WTC11 (cell line): ENCODE data around the gene KXD1.

Source experiments
- ATF2 ChIP-seq: sonication (generic); formaldehyde crosslinking; IDR thresholded peaks from 2 replicates; pipeline ENCODE4 v1.8.1; 2022; ENCODE audit warnings: low read depth, missing genetic modification reagents, borderline replicate concordance
- CREB1 ChIP-seq: sonication (generic); formaldehyde crosslinking; IDR thresholded peaks from 2 replicates; pipeline ENCODE4 v1.8.0; 2023; ENCODE audit warnings: mild to moderate bottlenecking, missing genetic modification reagents
- CREM ChIP-seq: sonication (generic); formaldehyde crosslinking; IDR thresholded peaks from 2 replicates; pipeline ENCODE4 v1.8.1; 2022; ENCODE audit warnings: mild to moderate bottlenecking, missing genetic modification reagents, moderate library complexity
- CTCF ChIP-seq: fragments of 200-600 bp; IDR thresholded peaks from 2 replicates; pipeline ENCODE4 v1.8.0; 2022; ENCODE audit warnings: antibody characterized with exemption
- ELF4 ChIP-seq: sonication (generic); formaldehyde crosslinking; IDR thresholded peaks from 2 replicates; pipeline ENCODE4 v1.8.1; 2022; ENCODE audit warnings: low read depth, mild to moderate bottlenecking, moderate library complexity, missing genetic modification reagents
- IRF2 ChIP-seq: sonication (generic); formaldehyde crosslinking; IDR thresholded peaks from 2 replicates; pipeline ENCODE4 v1.8.0; 2022; ENCODE audit warnings: low read depth, missing genetic modification reagents, borderline replicate concordance
- JUN ChIP-seq: sonication (generic); formaldehyde crosslinking; IDR thresholded peaks from 2 replicates; pipeline ENCODE4 v1.8.0; 2023; ENCODE audit warnings: mild to moderate bottlenecking, missing genetic modification reagents
- NFATC4 ChIP-seq: fragments of 250-450 bp; sonication (Bioruptor Pico); IDR thresholded peaks from 2 replicates; pipeline ENCODE4 v1.9.0; 2021; ENCODE audit warnings: mild to moderate bottlenecking
- NFE2L1 ChIP-seq: sonication (generic); formaldehyde crosslinking; IDR thresholded peaks from 2 replicates; pipeline ENCODE4 v1.8.1; 2023; ENCODE audit warnings: missing genetic modification reagents
- NR1H2 ChIP-seq: sonication (generic); formaldehyde crosslinking; IDR thresholded peaks from 2 replicates; pipeline ENCODE4 v1.9.0; 2021; ENCODE audit warnings: mild to moderate bottlenecking, moderate library complexity, missing genetic modification reagents

DNA sequence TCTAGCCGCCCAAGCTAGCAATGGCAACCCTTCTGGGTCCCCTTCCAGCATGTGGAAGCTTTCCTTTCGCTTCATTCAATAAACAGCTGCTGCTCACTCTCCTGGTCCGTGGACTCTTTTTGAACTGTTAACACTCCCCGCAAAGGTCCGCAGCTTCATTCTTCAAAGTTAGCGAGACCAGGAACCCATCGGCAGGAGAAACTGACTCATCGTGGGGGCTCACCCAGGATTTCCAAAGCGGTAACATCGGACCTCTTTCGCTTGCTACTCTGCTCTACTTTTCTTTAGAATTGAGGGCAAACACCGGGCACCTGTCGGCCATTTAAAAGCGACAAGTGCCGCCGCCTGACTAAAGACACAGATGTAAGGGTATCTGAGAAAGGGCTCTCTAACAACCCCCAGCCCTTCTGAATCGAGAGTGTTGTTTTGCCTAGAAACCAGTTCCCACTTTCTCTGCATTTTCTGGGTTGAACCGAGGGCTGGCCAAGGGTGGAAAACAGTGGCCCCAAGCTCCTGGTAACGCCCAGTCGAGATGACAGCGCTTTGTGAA, 19.8 kb downstream of the KXD1 start:
- TF ChIP-seq JUN (no peak), ATF2 (CRISPR knock-in tag) (no peak), CREM (CRISPR knock-in tag) (no peak), ELF4 (CRISPR knock-in tag) (no peak), NFATC4 (CRISPR knock-in tag) (no peak), IRF2 (CRISPR knock-in tag) (no peak), CREB1 (CRISPR knock-in tag) (no peak), NFE2L1 (CRISPR knock-in tag) (no peak), CTCF (no peak), NR1H2 (CRISPR knock-in tag) (no peak)
